K562 (cell line): ENCODE results near the gene LCN12. TPM values are rescaled to one million over a fixed set of nuclear protein-coding genes. Genes with fewer than 3 reads are reported as not detected.

Experiments used
- ARID3B ChIP-seq: fragments of 250-450 bp; sonication (Bioruptor Pico); IDR thresholded peaks from 2 replicates; pipeline ENCODE4 v1.4.0; 2020; ENCODE audit warnings: borderline replicate concordance
- CBX8 ChIP-seq: fragments of 200-600 bp; sonication (generic); IDR thresholded peaks from 2 replicates; pipeline ENCODE4 v1.6.1; 2012; ENCODE audit warnings: borderline replicate concordance, mixed run types, low read depth, mild to moderate bottlenecking, moderate library complexity, mixed read lengths, low read length, control low read depth, inconsistent platforms; ENCODE audit not compliant: poor library complexity, severe bottlenecking; ENCODE audit errors: extremely low read depth
- CEBPB ChIP-seq: fragments of 450-650 bp; IDR thresholded peaks from 2 replicates; pipeline ENCODE4 v1.6.1; 2016; ENCODE audit warnings: missing genetic modification characterization, missing compliant biosample characterization
- FOXJ3 ChIP-seq: sonication (generic); formaldehyde crosslinking; IDR thresholded peaks from 2 replicates; pipeline ENCODE4 v1.4.0; 2020; ENCODE audit warnings: mild to moderate bottlenecking, missing genetic modification reagents
- PKNOX1 ChIP-seq: fragments of 450-650 bp; IDR thresholded peaks from 2 replicates; pipeline ENCODE4 v1.6.1; 2016
- TRIM28 ChIP-seq: fragments of 450-650 bp; IDR thresholded peaks from 2 replicates; pipeline ENCODE4 v1.6.1; 2017
- ZKSCAN3 ChIP-seq: fragments of 250-450 bp; sonication (Bioruptor Pico); IDR thresholded peaks from 2 replicates; pipeline ENCODE4 v1.4.0; 2020
- ZNF12 ChIP-seq: sonication (generic); formaldehyde crosslinking; IDR thresholded peaks from 2 replicates; pipeline ENCODE4 v1.4.0; 2020; ENCODE audit warnings: mild to moderate bottlenecking, missing genetic modification reagents
- ZNF280A ChIP-seq: fragments of 450-650 bp; IDR thresholded peaks from 2 replicates; pipeline ENCODE4 v1.6.1; 2018; ENCODE audit warnings: mild to moderate bottlenecking, low read depth; ENCODE audit not compliant: partially characterized antibody
- ZNF407 ChIP-seq: fragments of 450-650 bp; IDR thresholded peaks from 2 replicates; pipeline ENCODE4 v1.6.1; 2016; ENCODE audit warnings: low read depth
- ZNF518B ChIP-seq: fragments of 250-450 bp; sonication (Bioruptor Pico); IDR thresholded peaks from 2 replicates; pipeline ENCODE4 v1.5.0; 2021; ENCODE audit warnings: mild to moderate bottlenecking, moderate library complexity
- polyA plus RNA-seq, 8 experiments: library from polyadenylated mRNA; depleted of rRNA in 4 of 8; stranded (reverse) in 5 of 8; unstranded in 3 of 8; fragments of >200 nt; fragmentation: Nextera tagmentation in 2 of 8; fragmentation: Illumina TruSeq in 1 of 8; extraction: Ambion mirVana in 2 of 8; extraction: Trizol in 1 of 8; gene quantifications; 2 replicates each; pipeline versions ENCODE4 v1.2.1 to v1.2.3, GENCODE V29; 2011 to 2014; ENCODE audit warnings: inconsistent platforms in 1 of 8, missing spikeins in 1 of 8
- total RNA-seq, 7 experiments: library from RNA; depleted of rRNA in 6 of 7; stranded (reverse); fragments of >200 nt in 6 of 7; fragmentation: Illumina TruSeq in 2 of 7; extraction: Trizol in 2 of 7; gene quantifications; 2 replicates each; pipeline versions ENCODE4 v1.2.1 to v1.2.3, GENCODE V29; 2011 to 2021; ENCODE audit warnings: low replicate concordance in 1 of 7

The LCN12 gene
- total and polyA plus RNA-seq, 9 of the 15 experiments (the other 6 are each of a cell fraction or from before 2014, with no cell fraction given): 0.05 TPM; not detected in 8

GRCh38 chr9:136990242-136990911 is 38.3 kb downstream of the LCN12 start (continued):
- TF ChIP-seq ZNF407 (no peak), CEBPB (tag) (no peak), ZNF280A (peak; percentile 37), CBX8 (no peak), FOXJ3 (no peak), ZNF12 (CRISPR knock-in tag) (no peak), TRIM28 (peak; percentile 78), ZNF518B (CRISPR knock-in tag) (no peak), PKNOX1 (no peak), ARID3B (CRISPR knock-in tag) (no peak), ZKSCAN3 (CRISPR knock-in tag) (no peak)
